Measurements from ENCODE around the gene NDUFA11.
"Not testable (repeated sequence)": the region's sequence is repeated elsewhere in the genome, so short reads cannot be mapped to it uniquely, and the experiment has no call there.

The NDUFA11 gene

DNA sequence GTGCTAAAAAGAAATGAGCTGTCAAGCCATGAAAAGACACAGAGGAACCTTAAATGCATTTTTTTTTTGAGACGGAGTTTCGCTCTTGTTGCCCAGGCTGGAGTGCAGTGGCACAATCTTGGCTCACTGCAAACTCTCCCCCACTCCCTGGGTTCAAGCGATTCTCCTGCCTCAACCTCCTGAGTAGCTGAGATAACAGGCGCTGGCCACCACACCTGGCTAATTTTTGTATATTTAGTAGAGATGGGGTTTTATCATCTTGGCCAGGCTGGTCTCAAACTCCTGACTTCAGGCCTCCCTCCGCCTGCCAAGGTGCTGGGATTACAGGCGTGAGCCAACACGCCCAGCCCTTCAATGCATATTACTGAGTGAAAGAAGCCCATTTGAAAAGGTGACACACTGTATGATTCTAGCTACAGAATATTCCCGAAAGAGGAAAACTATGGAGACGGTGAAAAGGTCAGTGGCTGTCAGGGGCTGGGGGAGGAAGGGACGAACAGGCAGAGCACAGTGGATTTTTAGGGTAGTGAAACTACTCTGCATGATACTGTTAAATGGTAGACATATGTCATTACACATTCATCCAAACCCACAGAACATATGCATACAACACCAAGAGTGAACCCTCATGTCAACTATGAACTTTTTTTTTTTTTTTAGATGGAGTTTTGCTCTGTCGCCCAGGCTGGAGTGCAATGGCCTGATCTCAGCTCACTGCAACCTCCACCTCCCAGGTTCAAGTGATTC is 19.4 kb downstream of the NDUFA11 start:
- not testable (repeated sequence) for DNase-seq

- not testable (repeated sequence) for DNase-seq
These were observed 20.3 kb downstream of the NDUFA11 start for GRCh38 chr19:5883157-5883873.

DNA sequence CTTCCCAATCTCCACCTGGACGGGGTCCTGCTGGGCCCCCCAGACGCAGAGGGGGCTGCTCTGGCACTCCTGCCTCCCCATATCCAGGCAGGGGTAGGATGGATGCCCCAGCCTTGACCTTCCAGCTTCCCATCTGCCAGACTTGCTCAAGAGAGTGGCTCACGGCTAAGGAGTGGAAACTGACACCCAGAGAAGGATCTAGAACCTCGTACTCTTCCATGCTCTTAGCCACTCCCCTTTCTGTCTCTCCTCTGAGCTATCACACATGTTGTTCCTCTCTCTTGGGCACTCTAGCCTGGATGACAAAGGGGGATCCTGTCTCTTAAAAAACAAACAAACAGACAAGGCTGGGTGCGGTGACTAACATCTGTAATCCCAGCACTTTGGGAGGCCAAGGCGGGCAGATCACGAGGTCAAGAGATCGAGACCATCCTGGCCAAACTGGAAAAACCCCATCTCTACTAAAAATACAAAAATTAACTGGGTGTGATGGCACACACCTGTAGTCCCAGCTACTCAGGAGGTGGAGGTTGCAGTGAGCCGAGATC is 21.1 kb downstream of the NDUFA11 start:
- DNase-seq: no peak

DNA sequence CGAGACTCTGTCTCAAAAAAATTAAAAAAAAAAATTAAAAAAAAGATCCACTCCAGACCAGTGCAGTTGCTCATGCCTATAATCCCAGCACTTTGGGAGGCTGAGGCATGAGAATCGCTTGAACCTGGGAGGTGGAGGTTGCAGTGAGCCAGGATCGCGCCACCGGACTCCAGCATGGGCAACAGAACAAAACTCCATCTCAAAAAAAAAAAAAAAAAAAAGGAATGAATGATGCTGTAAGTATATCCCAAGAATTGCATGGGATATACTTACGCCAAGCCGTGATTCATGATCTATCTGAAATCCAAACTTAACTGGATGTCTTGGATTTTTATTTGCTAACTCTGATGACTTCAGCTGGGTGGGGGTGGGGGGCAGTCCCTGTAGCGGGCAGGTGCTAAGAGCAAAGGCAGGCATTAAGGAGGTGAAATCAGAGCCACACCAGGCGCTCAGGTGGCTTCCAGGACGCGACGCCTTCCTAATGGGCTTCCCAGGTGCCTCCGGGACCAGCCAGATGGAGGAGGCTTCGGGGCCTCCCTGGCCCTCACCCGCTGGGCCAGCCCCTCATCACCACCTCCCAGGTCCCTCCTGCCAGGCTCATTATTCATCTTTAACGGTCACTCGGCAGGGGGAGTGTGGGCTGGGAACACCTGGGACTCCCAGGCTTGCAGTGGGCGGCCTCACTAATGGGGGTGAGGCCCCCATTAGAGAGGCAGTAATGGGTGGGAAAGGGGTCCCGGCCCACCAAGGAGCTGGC is 21.9 kb downstream of the NDUFA11 start:
- no peak for DNase-seq

- peak; percentile 82 for DNase-seq
These were observed 22.9 kb downstream of the NDUFA11 start for GRCh38 chr19:5880604-5881078.

DNA sequence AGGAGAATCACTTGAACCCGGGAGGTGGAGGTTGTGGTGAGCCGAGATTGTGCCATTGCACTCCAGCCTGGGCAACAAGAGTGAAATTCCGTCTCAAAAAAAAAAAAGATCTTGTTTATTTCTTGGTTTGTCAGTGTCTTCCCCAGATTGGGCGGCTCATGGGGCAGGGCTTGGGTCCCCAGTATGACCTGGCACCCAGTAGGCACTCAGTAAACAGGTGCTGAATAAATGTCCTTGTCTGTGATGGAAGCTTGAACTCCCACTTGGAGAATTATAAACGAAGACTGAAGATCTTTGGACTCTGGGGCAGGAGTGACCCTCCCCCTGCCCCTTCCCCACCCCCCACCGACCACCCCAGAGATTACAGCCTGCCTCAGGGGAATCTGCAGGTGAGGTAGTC is 23.4 kb downstream of the NDUFA11 start:
- no peak for DNase-seq

DNA sequence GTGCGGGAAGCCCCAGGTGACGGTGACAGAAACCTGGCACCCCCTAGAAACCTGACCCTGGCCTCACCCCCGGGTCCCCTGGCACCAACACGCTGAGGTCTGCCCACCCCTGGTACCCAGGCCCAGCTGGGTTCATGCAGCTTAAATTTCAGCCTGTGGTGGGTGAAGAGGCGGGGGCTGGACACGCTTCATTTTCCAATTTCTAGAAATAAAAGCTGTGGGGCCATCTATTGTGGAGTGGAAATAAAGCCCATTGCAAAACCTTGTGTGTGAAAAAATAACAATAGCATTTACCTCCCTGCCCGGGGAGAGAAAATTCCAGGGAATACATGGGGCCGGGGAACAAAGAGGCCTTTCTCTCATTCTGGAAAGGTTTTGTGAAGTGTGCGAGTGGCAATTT is 25.7 kb downstream of the NDUFA11 start:
- DNase-seq: no peak

- DNase-seq: no peak
These were observed 26.2 kb downstream of the NDUFA11 start for GRCh38 chr19:5877427-5877826.

GRCh38 chr19:5874496-5874895 is 29.1 kb downstream of the NDUFA11 start:
- DNase-seq: peak; percentile 76

DNA sequence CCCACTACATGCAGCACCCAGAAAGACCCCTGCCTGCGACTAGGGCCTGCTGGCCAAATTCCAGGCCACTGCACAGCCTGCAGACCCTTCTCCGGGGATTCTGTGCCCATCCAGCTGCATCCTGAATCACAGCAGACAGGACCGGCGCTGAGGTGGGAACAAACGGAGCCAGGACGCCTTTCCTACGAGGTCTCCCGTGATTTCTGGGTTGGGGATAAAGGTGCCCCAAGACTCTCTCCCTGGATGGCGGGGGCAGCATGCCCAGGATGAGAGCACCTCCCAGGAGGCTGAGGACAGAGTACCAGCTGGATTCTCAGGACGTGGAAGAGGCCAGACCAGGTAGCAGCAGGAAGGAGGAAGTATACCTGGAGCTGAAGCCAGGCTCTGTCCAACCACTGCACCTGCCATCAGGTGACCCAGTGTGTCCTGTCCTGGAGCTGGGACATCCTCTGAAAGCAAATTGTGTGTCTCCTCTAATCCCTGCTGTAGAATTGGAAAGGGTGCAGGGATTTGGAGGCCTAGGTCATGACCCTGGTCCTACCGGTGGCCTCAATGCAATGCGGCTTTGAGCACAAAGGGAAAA is 29.9 kb downstream of the NDUFA11 start:
- DNase-seq: no peak

- no peak for DNase-seq
These were observed 32.6 kb downstream of the NDUFA11 start for GRCh38 chr19:5870986-5871394.

GRCh38 chr19:5867201-5868136 is 36.1 kb downstream of the NDUFA11 start:
- no peak for DNase-seq

DNA sequence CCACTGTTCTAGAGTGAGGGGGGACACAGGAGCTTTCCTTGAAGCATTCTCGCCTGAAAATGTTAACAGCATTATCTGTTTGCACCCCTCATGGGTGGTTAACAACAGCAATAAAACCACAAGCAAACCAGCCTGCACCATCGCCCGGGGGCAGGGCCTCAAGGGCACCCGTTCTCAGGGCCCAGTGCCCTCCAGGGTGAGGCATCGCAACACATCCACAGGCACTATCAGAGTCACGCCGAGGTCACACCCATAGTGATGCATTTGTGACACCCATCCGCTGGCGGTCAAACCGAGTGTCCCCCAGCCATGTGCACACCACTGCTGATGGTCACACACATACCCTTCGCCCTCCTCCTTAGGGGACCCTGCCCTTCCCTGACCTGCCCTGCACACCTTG is 37.8 kb downstream of the NDUFA11 start:
- no peak for DNase-seq

DNA sequence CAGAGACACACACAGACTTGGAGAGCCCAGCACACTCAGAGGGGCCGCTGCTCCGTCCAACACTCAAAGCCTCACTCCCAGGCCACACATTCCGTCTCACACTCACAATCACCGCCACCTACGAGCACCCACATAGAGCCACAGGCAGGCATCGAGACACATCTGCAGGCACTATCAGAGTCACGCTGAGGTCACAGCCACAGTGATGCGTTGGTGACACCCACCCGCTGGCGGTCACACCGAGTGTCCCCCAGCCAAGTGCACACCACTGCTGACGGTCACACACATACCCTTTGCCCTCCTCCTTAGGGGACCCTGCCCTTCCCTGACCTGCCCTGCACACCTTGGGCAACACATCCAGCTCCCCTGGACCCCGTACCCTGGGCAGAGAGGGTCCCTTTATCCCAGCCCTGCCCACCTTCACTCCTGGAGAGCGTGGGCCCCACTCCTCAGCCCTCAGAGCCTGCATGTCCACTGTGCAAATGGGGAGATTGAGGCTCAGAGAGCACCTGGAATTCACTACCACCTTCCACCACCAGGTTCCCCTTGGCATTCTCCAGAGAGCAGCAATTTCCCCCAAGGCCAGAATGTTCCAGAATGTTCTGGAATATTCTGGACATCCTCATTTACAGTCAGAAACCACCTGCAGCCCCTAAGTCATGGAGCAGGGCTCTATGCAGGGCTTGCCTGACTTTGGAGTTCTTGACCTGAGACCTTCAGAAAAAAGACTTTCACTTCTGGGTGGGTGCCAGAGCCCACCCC is 38.7 kb downstream of the NDUFA11 start:
- DNase-seq: no peak

GRCh38 chr19:5864013-5864720 is 39.4 kb downstream of the NDUFA11 start:
- no peak for DNase-seq

- no peak for DNase-seq
These were observed 40.4 kb downstream of the NDUFA11 start for GRCh38 chr19:5863030-5863665.

GRCh38 chr19:5857203-5858081 is 46.1 kb downstream of the NDUFA11 start:
- DNase-seq: no peak

DNA sequence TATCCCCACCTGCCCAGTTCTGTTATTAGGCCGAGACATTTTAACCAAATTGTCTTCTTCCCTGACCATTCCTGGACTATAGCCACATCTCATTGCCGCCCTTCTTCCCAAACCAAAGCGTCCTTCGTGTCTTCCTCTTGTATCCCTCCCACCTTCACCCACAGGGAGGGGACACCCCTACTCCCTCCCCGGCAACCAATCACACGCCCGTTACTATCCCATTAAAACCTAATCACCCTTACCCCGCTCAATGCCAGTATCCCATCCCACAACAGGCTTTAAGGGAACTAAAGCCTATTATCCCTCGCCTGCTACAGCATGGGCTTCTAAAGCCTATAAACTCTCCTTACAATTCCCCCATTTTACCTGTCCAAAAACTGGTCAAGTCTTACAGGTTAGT is 48.4 kb downstream of the NDUFA11 start:
- not testable (repeated sequence) for DNase-seq

GRCh38 chr19:5854121-5854520 is 49.5 kb downstream of the NDUFA11 start:
- not testable (repeated sequence) for DNase-seq
